ENCODE results near the gene INPP5D.

- TF ChIP-seq POLR2A (IDR thresholded peaks at IDR 0.05) = no peak
- no peak for TF ChIP-seq CTCF (IDR thresholded peaks at IDR 0.05)
Measured at GRCh38 chr2:233179848-233180366, 119.8 kb downstream of the INPP5D start.

Measured in suprapubic skin (tissue), 3 donors.